MCF 10A (cell line): ENCODE measurements around the gene CCDC134. TPM values are rescaled to one million over a fixed set of nuclear protein-coding genes. Genes with fewer than 3 reads are reported as not detected.

Experiments
- BruUV-seq: library from RNA; stranded (reverse); fragments of 400-500 nt; replicated peaks from 2 replicates; lab custom pipeline; 2021; lab: Mats Ljungman, UMichigan
- CTCF ChIA-PET: fragments of 300-600 bp; sonication (Branson Sonifier 250); formaldehyde crosslinking; extraction: SDS; loops from one replicate; lab custom pipeline; 2021; ENCODE audit warnings: antibody characterized with exemption, inconsistent platforms; lab: Yijun Ruan, JAX
- POLR2A ChIA-PET: fragments of 300-600, 350-650 bp; sonication (Branson Sonifier 250); formaldehyde crosslinking; extraction: SDS; loops from one replicate; lab custom pipeline; 2020; ENCODE audit warnings: antibody characterized with exemption, inconsistent platforms; lab: Yijun Ruan, JAX
- DNase-seq: peaks from one replicate; pipeline ENCODE4 v3.0.0-alpha.2; 2018; ENCODE audit not compliant: unreplicated experiment
- H3K27ac Mint-ChIP-seq: one replicate; pipeline ENCODE4 v1.8.0; 2022; ENCODE audit warnings: mild to moderate bottlenecking, low read depth, mixed read lengths; ENCODE audit not compliant: unreplicated experiment
- H3K27me3 Mint-ChIP-seq: one replicate; pipeline ENCODE4 v1.8.0; 2022; ENCODE audit warnings: mixed read lengths; ENCODE audit not compliant: insufficient read depth, unreplicated experiment
- H3K36me3 Mint-ChIP-seq: one replicate; pipeline ENCODE4 v1.8.0; 2022; ENCODE audit warnings: mild to moderate bottlenecking, moderate library complexity, mixed read lengths; ENCODE audit not compliant: insufficient read depth, unreplicated experiment
- H3K4me1 Mint-ChIP-seq: one replicate; pipeline ENCODE4 v1.8.0; 2022; ENCODE audit warnings: mixed read lengths; ENCODE audit not compliant: insufficient read depth, unreplicated experiment
- H3K4me3 Mint-ChIP-seq: one replicate; pipeline ENCODE4 v1.8.0; 2022; ENCODE audit warnings: mild to moderate bottlenecking, moderate library complexity, mixed read lengths; ENCODE audit not compliant: unreplicated experiment
- H3K9me3 Mint-ChIP-seq: one replicate; pipeline ENCODE4 v1.8.0; 2022; ENCODE audit warnings: mixed read lengths; ENCODE audit not compliant: unreplicated experiment
- CTCF ChIP-seq: fragments of 200-600 bp; IDR thresholded peaks from one replicate; pipeline ENCODE4 v1.8.0; 2022; ENCODE audit warnings: antibody characterized with exemption, mild to moderate bottlenecking; ENCODE audit not compliant: unreplicated experiment
- intact Hi-C: fragments of 100-400 bp; cut with micrococcal nuclease; formaldehyde crosslinking; loops from 2 replicates; pipeline ENCODE4 v1.14.1; 2022
- total RNA-seq: library from RNA; stranded (reverse); gene quantifications from 2 replicates; pipeline ENCODE4 v1.2.3, GENCODE V29; 2022

CCDC134 gene
- total RNA-seq, 1 experiment from 2014 or later, result 4.0 TPM

GRCh38 chr22:41775338-41775737 is 25.1 kb upstream of the CCDC134 start:
- Mint-ChIP-seq H3K36me3 (no peaks in the 10 kb centered on the region), H3K27ac (no peak overlapping the region), H3K27me3 (no peaks in the 10 kb centered on the region), H3K4me1 (no peaks in the 10 kb centered on the region), H3K4me3 (no peak overlapping the region), H3K9me3 (no peaks in the 10 kb centered on the region)
- DNase-seq, result no peak
- no peak for TF ChIP-seq CTCF
- no TSS peak for BruUV-seq
- intact Hi-C loops, result no loop called here
- CTCF ChIA-PET, result interaction anchor here (0.7 to 0.9 kb wide), 2 partner anchors 23 to 29 kb away, joined by 3 read pairs; no protein-coding TSS in a partner anchor
- POLR2A ChIA-PET, result no interaction called here

GRCh38 chr22:41775976-41776375 is 24.5 kb upstream of the CCDC134 start:
- no peaks in the 10 kb centered on the region for H3K9me3 Mint-ChIP-seq
- no peaks in the 10 kb centered on the region for H3K4me1 Mint-ChIP-seq
- no peak overlapping the region for H3K4me3 Mint-ChIP-seq
- no TSS peak for BruUV-seq
- ChIA-PET POLR2A (interaction anchor here (1.0 kb wide), 1 partner anchor 30 kb away, joined by 3 read pairs; no protein-coding TSS in a partner anchor), CTCF (no interaction called here)
- DNase-seq, result no peak
- no peaks in the 10 kb centered on the region for H3K27me3 Mint-ChIP-seq
- no peak overlapping the region for H3K27ac Mint-ChIP-seq
- intact Hi-C loops, result no loop called here
- TF ChIP-seq CTCF, result no peak
- H3K36me3 Mint-ChIP-seq, result no peaks in the 10 kb centered on the region

- intact Hi-C loops, result no loop called here
- BruUV-seq, result no TSS peak
- Mint-ChIP-seq H3K36me3 (no peaks in the 10 kb centered on the region), H3K4me1 (no peaks in the 10 kb centered on the region), H3K9me3 (no peaks in the 10 kb centered on the region), H3K27ac (no peak overlapping the region), H3K27me3 (no peaks in the 10 kb centered on the region), H3K4me3 (no peak overlapping the region)
- POLR2A ChIA-PET, result interaction anchor here (1.0 kb wide), 1 partner anchor 30 kb away, joined by 3 read pairs; no protein-coding TSS in a partner anchor
- no peak for DNase-seq
- TF ChIP-seq CTCF, result no peak
- CTCF ChIA-PET, result no interaction called here
Observed at GRCh38 chr22:41776381-41776780, 24.1 kb upstream of the CCDC134 start.

- no peak for TF ChIP-seq CTCF
- H3K4me1 Mint-ChIP-seq, result no peaks in the 10 kb centered on the region
- CTCF ChIA-PET, result interaction anchor here (1.7 kb wide), 1 partner anchor 32 kb away, joined by 5 read pairs; no protein-coding TSS in a partner anchor
- DNase-seq, result no peak
- no peaks in the 10 kb centered on the region for H3K27me3 Mint-ChIP-seq
- H3K27ac Mint-ChIP-seq, result no peak overlapping the region
- H3K4me3 Mint-ChIP-seq, result no peak overlapping the region
- POLR2A ChIA-PET, result interaction anchor here (0.6 to 1.3 kb wide), 2 partner anchors 10 to 23 kb away, joined by 3 to 4 read pairs; partner anchors contain the start of gene CCDC134
- no TSS peak for BruUV-seq
- no peaks in the 10 kb centered on the region for H3K36me3 Mint-ChIP-seq
- no peaks in the 10 kb centered on the region for H3K9me3 Mint-ChIP-seq
- intact Hi-C loops, result no loop called here
Observed at GRCh38 chr22:41777749-41778425, 22.6 kb upstream of the CCDC134 start.
